Prostate gland (tissue), 2 donors: Measurements from ENCODE around the gene GLCE. TPM values are rescaled to one million over a fixed set of nuclear protein-coding genes. Genes with fewer than 3 reads are reported as not detected.

Experiments
- DNase-seq: peaks from one replicate; pipeline ENCODE4 v3.0.0-alpha.2; 2019; ENCODE audit warnings: low spot score
- H3K27ac ChIP-seq, 2 donors: fragments of 200-600 bp; sonication (generic); 2 replicates each; pipeline ENCODE4 v1.5.1; 2017 to 2019
- H3K27me3 ChIP-seq: fragments of 200-600 bp; sonication (generic); replicated peaks from 2 replicates; pipeline ENCODE4 v1.5.1; 2019; ENCODE audit not compliant: insufficient read depth
- H3K36me3 ChIP-seq, 2 donors: fragments of 200-600 bp; sonication (generic); 1 replicate in 1 of 2; 2 replicates in 1 of 2; pipeline versions ENCODE4 v1.5.1 to v1.8.1; 2017 to 2019
- H3K4me1 ChIP-seq: fragments of 200-600 bp; sonication (generic); replicated peaks from 2 replicates; pipeline ENCODE4 v1.5.1; 2019
- H3K4me3 ChIP-seq, 2 donors: fragments of 200-600 bp; sonication (generic); 2 replicates each; pipeline ENCODE4 v1.5.1; 2017 to 2019
- H3K9me3 ChIP-seq: fragments of 200-600 bp; sonication (generic); 2 replicates; pipeline ENCODE4 v1.5.1; 2017
- CTCF ChIP-seq, 4 experiments: fragments of 200-600 bp in 2 of 4; fragments of 450-650 bp in 2 of 4; sonication (generic) in 2 of 4; IDR thresholded peaks; 1 replicate in 3 of 4; 2 replicates in 1 of 4; pipeline ENCODE4 v1.5.1; 2016 to 2019; ENCODE audit warnings: antibody characterized with exemption in 4 of 4, mild to moderate bottlenecking in 2 of 4, moderate library complexity in 2 of 4
- POLR2A ChIP-seq: fragments of 450-650 bp; IDR thresholded peaks from one replicate; pipeline ENCODE4 v1.6.1; 2016; ENCODE audit warnings: antibody characterized with exemption, mild to moderate bottlenecking
- POLR2AphosphoS5 ChIP-seq: sonication (generic); formaldehyde crosslinking; IDR thresholded peaks from one replicate; pipeline ENCODE4 v1.6.1; 2017; ENCODE audit warnings: antibody characterized with exemption
- WGBS: methylation state at CpG from one replicate; pipeline ENCODE4 v1.1.5; 2018; 5-methylcytosine and 5-hydroxymethylcytosine counted together
- intact Hi-C: fragments of 100-400 bp; cut with DNase I; formaldehyde crosslinking; loops from one replicate; pipeline ENCODE4 v1.14.2; 2022
- total RNA-seq, 2 donors: library from RNA; depleted of rRNA; stranded (reverse); fragments of >200 nt; gene quantifications; one replicate each; pipeline ENCODE4 v1.1.0, GENCODE V29; 2016

GLCE gene
- total RNA-seq, 2 donors from 2014 or later: 17.4 TPM

GRCh38 chr15:69275933-69276560 is 115.6 kb downstream of the GLCE start:
- H3K4me1 ChIP-seq: no peaks in the 10 kb centered on the region
- H3K27me3 ChIP-seq: no peaks in the 10 kb centered on the region
- H3K36me3 ChIP-seq: no peaks in the 10 kb centered on the region
- no peak for DNase-seq
- intact Hi-C loops: no loop called here
- H3K27ac ChIP-seq: no peak overlapping the region
- WGBS: 57% methylated on average over 9 of the region's 9 CpGs
- no peak overlapping the region for H3K4me3 ChIP-seq
- no peak for TF ChIP-seq POLR2AphosphoS5
- no peak for TF ChIP-seq POLR2A
- no peak for TF ChIP-seq CTCF (IDR thresholded peaks at IDR 0.05)
- no peaks in the 10 kb centered on the region for H3K9me3 ChIP-seq

GRCh38 chr15:69277316-69277715 is 116.9 kb downstream of the GLCE start:
- intact Hi-C loops: no loop called here
- no peaks in the 10 kb centered on the region for H3K36me3 ChIP-seq
- TF ChIP-seq CTCF (IDR thresholded peaks at IDR 0.05) (no peak), POLR2A (no peak), POLR2AphosphoS5 (no peak)
- no peaks in the 10 kb centered on the region for H3K27me3 ChIP-seq
- no peak overlapping the region for H3K4me3 ChIP-seq
- no peak overlapping the region for H3K27ac ChIP-seq
- DNase-seq: no peak
- H3K9me3 ChIP-seq: no peaks in the 10 kb centered on the region
- 87% methylated on average over 9 of the region's 9 CpGs for WGBS
- H3K4me1 ChIP-seq: no peaks in the 10 kb centered on the region

- TF ChIP-seq CTCF (IDR thresholded peaks at IDR 0.05) (no peak), POLR2A (no peak), POLR2AphosphoS5 (no peak)
- 91% methylated on average over 7 of the region's 7 CpGs for WGBS
- no peak for DNase-seq
- intact Hi-C loops: no loop called here
- H3K27ac ChIP-seq: no peak overlapping the region
- no peaks in the 10 kb centered on the region for H3K36me3 ChIP-seq
- H3K4me3 ChIP-seq: no peak overlapping the region
- H3K9me3 ChIP-seq: no peaks in the 10 kb centered on the region
- no peaks in the 10 kb centered on the region for H3K4me1 ChIP-seq
- H3K27me3 ChIP-seq: no peaks in the 10 kb centered on the region
Measured at GRCh38 chr15:69279636-69280035, 119.2 kb downstream of the GLCE start.

GRCh38 chr15:69280783-69281182 is 120.3 kb downstream of the GLCE start:
- no peak overlapping the region for H3K4me3 ChIP-seq
- WGBS: 52% methylated on average over 5 of the region's 5 CpGs
- no peaks in the 10 kb centered on the region for H3K9me3 ChIP-seq
- H3K27me3 ChIP-seq: no peaks in the 10 kb centered on the region
- no peaks in the 10 kb centered on the region for H3K4me1 ChIP-seq
- TF ChIP-seq POLR2A (no peak), POLR2AphosphoS5 (no peak), CTCF (IDR thresholded peaks at IDR 0.05) (no peak)
- intact Hi-C loops: no loop called here
- no peak for DNase-seq
- H3K27ac ChIP-seq: no peak overlapping the region
- H3K36me3 ChIP-seq: no peaks in the 10 kb centered on the region

GRCh38 chr15:69282104-69282743 is 121.8 kb downstream of the GLCE start:
- H3K27me3 ChIP-seq: no peaks in the 10 kb centered on the region
- H3K36me3 ChIP-seq: no peaks in the 10 kb centered on the region
- no peak for DNase-seq
- no peak overlapping the region for H3K4me3 ChIP-seq
- H3K9me3 ChIP-seq: no peaks in the 10 kb centered on the region
- intact Hi-C loops: no loop called here
- TF ChIP-seq POLR2AphosphoS5 (no peak), CTCF (IDR thresholded peaks at IDR 0.05) (no peak), POLR2A (no peak)
- H3K4me1 ChIP-seq: no peaks in the 10 kb centered on the region
- WGBS: 96% methylated on average over 9 of the region's 9 CpGs
- H3K27ac ChIP-seq: no peak overlapping the region
